Endodermal cell (in vitro differentiated cells): ENCODE results near the gene LEKR1. TPM values are rescaled to one million over a fixed set of nuclear protein-coding genes. Genes with fewer than 3 reads are reported as not detected.

Experiments used
- DNase-seq: peaks from one replicate; pipeline ENCODE4 v3.0.0-alpha.2; 2017
- H3K27ac ChIP-seq: 2 replicates; pipeline ENCODE4 v1.5.1; 2013; ENCODE audit warnings: mild to moderate bottlenecking, low read depth, low read length, moderate library complexity
- H3K27me3 ChIP-seq: 2 replicates; pipeline ENCODE4 v1.6.1; 2013; ENCODE audit warnings: mild to moderate bottlenecking, low read length, moderate library complexity; ENCODE audit not compliant: insufficient read depth, control insufficient read depth, poor library complexity, severe bottlenecking
- H3K36me3 ChIP-seq: 2 replicates; pipeline ENCODE4 v1.7.0; 2013; ENCODE audit warnings: mild to moderate bottlenecking, low read length, moderate library complexity; ENCODE audit not compliant: control insufficient read depth, insufficient read depth
- H3K4me1 ChIP-seq: one replicate; pipeline ENCODE4 v1.7.0; 2013; ENCODE audit warnings: low read length; ENCODE audit not compliant: control insufficient read depth, insufficient read depth
- H3K4me3 ChIP-seq: 2 replicates; pipeline ENCODE4 v1.5.1; 2013; ENCODE audit warnings: mild to moderate bottlenecking, low read length, moderate library complexity
- H3K9ac ChIP-seq: 2 replicates; pipeline ENCODE4 v1.6.1; 2013; ENCODE audit warnings: mild to moderate bottlenecking, low read length, moderate library complexity; ENCODE audit not compliant: poor library complexity, severe bottlenecking; ENCODE audit errors: extremely low read depth
- H3K9me3 ChIP-seq: 2 replicates; pipeline ENCODE4 v1.6.1; 2013; ENCODE audit warnings: mild to moderate bottlenecking, low read length, moderate library complexity; ENCODE audit not compliant: control insufficient read depth
- H3K27ac Mint-ChIP-seq: 2 replicates; pipeline ENCODE4 v1.8.0; 2020; ENCODE audit warnings: mixed read lengths
- H3K27me3 Mint-ChIP-seq: 2 replicates; pipeline ENCODE4 v1.8.0; 2021; ENCODE audit warnings: mild to moderate bottlenecking, mixed read lengths; ENCODE audit not compliant: insufficient read depth
- H3K36me3 Mint-ChIP-seq: 2 replicates; pipeline ENCODE4 v1.8.0; 2020; ENCODE audit warnings: low read depth, mixed read lengths
- H3K4me1 Mint-ChIP-seq: 2 replicates; pipeline ENCODE4 v1.8.0; 2020; ENCODE audit warnings: mixed read lengths
- H3K4me3 Mint-ChIP-seq: 2 replicates; pipeline ENCODE4 v1.8.0; 2020; ENCODE audit warnings: mild to moderate bottlenecking, moderate library complexity, mixed read lengths
- H3K9me3 Mint-ChIP-seq: 2 replicates; pipeline ENCODE4 v1.8.0; 2020; ENCODE audit warnings: mild to moderate bottlenecking, mixed read lengths
- CTCF ChIP-seq: fragments of 200-600 bp; sonication (generic); conservative IDR thresholded peaks from 2 replicates; pipeline ENCODE4 v1.5.0; 2021; ENCODE audit warnings: antibody characterized with exemption, mild to moderate bottlenecking
- WGBS, 2 experiments: methylation state at CpG; one replicate each; pipeline versions ENCODE4 v1.1.5 to v1.1.7; 2013; ENCODE audit warnings: missing lambda C conversion rate in 2 of 2, mixed read lengths in 1 of 2; ENCODE audit not compliant: insufficient coverage in 1 of 2, insufficient read length in 1 of 2; 5-methylcytosine and 5-hydroxymethylcytosine counted together
- total RNA-seq, 2 donors: library from RNA; stranded (reverse); fragmentation: NEBNext Ultra II Directional in 1 of 2; extraction: Animal tissue kit (Norgen Biotek cat#: 25700) in 1 of 2; gene quantifications; 2 replicates in 1 of 2; 3 replicates in 1 of 2; pipeline ENCODE4 v1.2.1, GENCODE V29; 2021

LEKR1 gene
- total RNA-seq, 2 donors from 2014 or later, result 1.0 to 1.2 TPM

GRCh38 chr3:157027861-157028745 lies 201.9 kb downstream of the LEKR1 start:
- H3K36me3 Mint-ChIP-seq, result no peaks in the 10 kb centered on the region
- H3K4me1 ChIP-seq, result no peaks in the 10 kb centered on the region
- H3K27me3 ChIP-seq, result no peaks in the 10 kb centered on the region
- no peak overlapping the region for H3K4me3 ChIP-seq
- H3K4me3 Mint-ChIP-seq, result no peak overlapping the region
- no peaks in the 10 kb centered on the region for H3K9me3 ChIP-seq
- no peak for TF ChIP-seq CTCF
- H3K27ac Mint-ChIP-seq, result no peak overlapping the region
- no peak overlapping the region for H3K27ac ChIP-seq
- no peaks in the 10 kb centered on the region for H3K27me3 Mint-ChIP-seq
- no peaks in the 10 kb centered on the region for H3K9me3 Mint-ChIP-seq
- H3K4me1 Mint-ChIP-seq, result peaks cover 6% of the 10 kb centered on the region
- DNase-seq, result no peak
- no peak overlapping the region for H3K9ac ChIP-seq
- 82 to 88% methylated on average over 5 to 6 of the region's 7 CpGs for WGBS, 2 experiments
- H3K36me3 ChIP-seq, result no peaks in the 10 kb centered on the region

GRCh38 chr3:157029365-157029790 lies 203.2 kb downstream of the LEKR1 start:
- WGBS, 2 experiments, result 86 to 93% methylated on average over 2 to 3 of the region's 3 CpGs
- H3K36me3 ChIP-seq, result no peaks in the 10 kb centered on the region
- no peak overlapping the region for H3K4me3 ChIP-seq
- no peak for TF ChIP-seq CTCF
- Mint-ChIP-seq H3K4me1 (peaks cover 6% of the 10 kb centered on the region), H3K27me3 (no peaks in the 10 kb centered on the region), H3K27ac (no peak overlapping the region), H3K4me3 (no peak overlapping the region), H3K36me3 (no peaks in the 10 kb centered on the region), H3K9me3 (no peaks in the 10 kb centered on the region)
- no peaks in the 10 kb centered on the region for H3K27me3 ChIP-seq
- H3K9ac ChIP-seq, result no peak overlapping the region
- no peak overlapping the region for H3K27ac ChIP-seq
- H3K4me1 ChIP-seq, result no peaks in the 10 kb centered on the region
- H3K9me3 ChIP-seq, result no peaks in the 10 kb centered on the region
- DNase-seq, result no peak

- Histone ChIP-seq H3K9me3 (no peaks in the 10 kb centered on the region), H3K9ac (no peak overlapping the region), H3K4me3 (no peak overlapping the region), H3K27ac (no peak overlapping the region), H3K4me1 (no peaks in the 10 kb centered on the region), H3K36me3 (no peaks in the 10 kb centered on the region), H3K27me3 (no peaks in the 10 kb centered on the region)
- Mint-ChIP-seq H3K27me3 (no peaks in the 10 kb centered on the region), H3K4me1 (peaks cover 6% of the 10 kb centered on the region), H3K27ac (no peak overlapping the region), H3K4me3 (no peak overlapping the region), H3K9me3 (no peaks in the 10 kb centered on the region), H3K36me3 (no peaks in the 10 kb centered on the region)
- no peak for TF ChIP-seq CTCF
- no peak for DNase-seq
- WGBS, 2 experiments, result 89 to 100% methylated on average over 1 to 4 of the region's 4 CpGs
Measured at GRCh38 chr3:157030712-157031111, 204.6 kb downstream of the LEKR1 start.
